ENCODE data around the gene RIMS3.

Gene RIMS3

DNA sequence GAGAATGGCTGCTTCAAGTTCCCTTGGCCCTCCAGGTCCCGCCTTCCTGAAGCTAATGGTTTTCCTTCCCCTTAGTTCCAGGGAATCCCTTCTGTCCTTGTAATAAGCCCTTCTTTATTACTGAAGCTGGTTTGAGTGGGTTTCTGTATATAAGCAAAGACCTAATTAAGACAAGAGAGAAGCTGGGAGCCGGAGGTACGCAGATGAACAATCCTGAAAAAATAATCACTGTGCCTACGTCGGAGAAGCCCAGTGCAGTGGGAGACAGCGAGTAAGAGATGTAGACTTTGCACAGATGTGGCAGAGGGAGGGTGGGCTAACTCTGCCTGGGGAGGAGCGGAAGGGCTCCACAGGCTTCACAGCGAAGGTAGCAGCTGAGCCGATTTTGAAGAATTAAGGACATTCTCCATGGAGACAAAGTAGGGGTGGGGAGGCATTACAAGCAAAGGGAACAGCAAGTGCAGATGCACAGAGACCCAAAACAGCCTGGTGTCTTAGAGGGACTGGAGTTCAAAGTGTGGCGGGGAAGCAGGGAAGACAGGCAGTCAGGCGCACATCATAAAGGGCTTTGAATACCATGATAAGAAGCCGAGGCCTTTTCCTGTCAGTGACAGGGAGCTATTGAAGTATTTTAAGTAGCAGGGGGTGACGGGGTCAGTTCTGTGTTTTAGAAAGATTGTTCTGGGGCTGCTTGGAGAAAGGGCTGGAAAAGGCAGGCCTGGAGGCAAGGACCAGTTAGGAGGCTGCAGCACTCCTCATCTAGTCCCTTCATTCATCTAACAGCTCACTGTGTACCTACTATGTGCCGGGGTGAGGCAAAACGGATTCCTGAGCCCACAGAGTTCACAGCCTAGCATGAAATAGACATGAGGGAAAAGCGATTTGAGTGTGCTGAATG lies 6.5 kb downstream of the RIMS3 start:
- Mint-ChIP-seq H3K4me1 (ENCODE audit: low read depth in 2 of 2) (peaks cover 7 to 17% of the 10 kb centered on the region in 2 donors), H3K9me3 (no peaks in the 10 kb centered on the region), H3K27me3 (peaks cover 0 to 10% of the 10 kb centered on the region in 2 donors), H3K4me3 (no peak overlapping the region), H3K27ac (no peak overlapping the region), H3K36me3 (ENCODE audit: insufficient read depth) (peaks cover 6% of the 10 kb centered on the region)
- DNase-seq = no peak
- ATAC-seq (replicated peaks) = no peak

DNA sequence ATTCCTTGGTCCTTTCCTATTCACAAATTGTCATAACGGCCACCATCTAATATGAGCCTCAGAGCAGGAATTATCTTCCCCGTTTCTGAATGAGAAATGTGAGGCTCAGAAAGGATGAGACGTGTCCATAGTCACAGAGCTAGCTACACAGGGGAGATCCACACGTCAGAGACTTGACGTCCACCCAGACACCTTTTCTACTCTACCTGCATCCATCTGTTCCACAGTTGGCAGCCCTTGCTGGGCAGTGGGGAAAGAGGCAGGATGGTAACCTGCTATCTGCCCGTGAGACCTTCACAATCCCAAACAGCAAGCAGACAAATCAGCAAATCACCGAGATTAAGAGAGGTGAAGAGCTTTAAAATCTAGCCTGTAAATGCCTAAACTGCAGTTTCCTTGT lies 8.4 kb downstream of the RIMS3 start:
- no peak overlapping the region for H3K4me3 Mint-ChIP-seq
- H3K4me1 Mint-ChIP-seq (ENCODE audit: low read depth in 2 of 2) = peaks cover 0 to 7% of the 10 kb centered on the region in 2 donors
- H3K27me3 Mint-ChIP-seq = peaks cover 0 to 10% of the 10 kb centered on the region in 2 donors
- ATAC-seq (replicated peaks) (no peak), DNase-seq (no peak)
- H3K9me3 Mint-ChIP-seq = no peaks in the 10 kb centered on the region
- H3K36me3 Mint-ChIP-seq (ENCODE audit: insufficient read depth) = peaks cover 6% of the 10 kb centered on the region
- no peak overlapping the region for H3K27ac Mint-ChIP-seq

- peaks cover 0 to 14% of the 10 kb centered on the region in 2 donors for H3K4me1 Mint-ChIP-seq (ENCODE audit: low read depth in 2 of 2)
These were observed 11.5 kb downstream of the RIMS3 start for GRCh38 chr1:40653851-40654537.

GRCh38 chr1:40652979-40653378 lies 12.5 kb downstream of the RIMS3 start:
- H3K27ac Mint-ChIP-seq = no peak overlapping the region
- H3K9me3 Mint-ChIP-seq = no peaks in the 10 kb centered on the region
- H3K27me3 Mint-ChIP-seq = peaks cover 0 to 23% of the 10 kb centered on the region in 2 donors
- DNase-seq (no peak), ATAC-seq (replicated peaks) (no peak)
- H3K4me3 Mint-ChIP-seq = no peak overlapping the region
- H3K4me1 Mint-ChIP-seq (ENCODE audit: low read depth in 2 of 2) = peaks cover 0 to 18% of the 10 kb centered on the region in 2 donors
- peaks cover 4% of the 10 kb centered on the region for H3K36me3 Mint-ChIP-seq (ENCODE audit: insufficient read depth)

More at GRCh38 chr1:40653851-40654537, 11.5 kb downstream of the RIMS3 start:
- H3K36me3 Mint-ChIP-seq (ENCODE audit: insufficient read depth) = peaks cover 4% of the 10 kb centered on the region
- no peak for DNase-seq
- H3K9me3 Mint-ChIP-seq = no peaks in the 10 kb centered on the region
- no peak for ATAC-seq (replicated peaks)
- peaks cover 0 to 17% of the 10 kb centered on the region in 2 donors for H3K27me3 Mint-ChIP-seq
- H3K4me3 Mint-ChIP-seq = no peak overlapping the region
- no peak overlapping the region for H3K27ac Mint-ChIP-seq

GRCh38 chr1:40652468-40652867 lies 13.0 kb downstream of the RIMS3 start:
- no peak overlapping the region for H3K27ac Mint-ChIP-seq
- peaks cover 0 to 27% of the 10 kb centered on the region in 2 donors for H3K27me3 Mint-ChIP-seq
- H3K9me3 Mint-ChIP-seq = no peaks in the 10 kb centered on the region
- peaks cover 0 to 18% of the 10 kb centered on the region in 2 donors for H3K4me1 Mint-ChIP-seq (ENCODE audit: low read depth in 2 of 2)
- no peak overlapping the region for H3K4me3 Mint-ChIP-seq
- ATAC-seq (replicated peaks) (no peak), DNase-seq (no peak)
- H3K36me3 Mint-ChIP-seq (ENCODE audit: insufficient read depth) = peaks cover 4% of the 10 kb centered on the region

DNA sequence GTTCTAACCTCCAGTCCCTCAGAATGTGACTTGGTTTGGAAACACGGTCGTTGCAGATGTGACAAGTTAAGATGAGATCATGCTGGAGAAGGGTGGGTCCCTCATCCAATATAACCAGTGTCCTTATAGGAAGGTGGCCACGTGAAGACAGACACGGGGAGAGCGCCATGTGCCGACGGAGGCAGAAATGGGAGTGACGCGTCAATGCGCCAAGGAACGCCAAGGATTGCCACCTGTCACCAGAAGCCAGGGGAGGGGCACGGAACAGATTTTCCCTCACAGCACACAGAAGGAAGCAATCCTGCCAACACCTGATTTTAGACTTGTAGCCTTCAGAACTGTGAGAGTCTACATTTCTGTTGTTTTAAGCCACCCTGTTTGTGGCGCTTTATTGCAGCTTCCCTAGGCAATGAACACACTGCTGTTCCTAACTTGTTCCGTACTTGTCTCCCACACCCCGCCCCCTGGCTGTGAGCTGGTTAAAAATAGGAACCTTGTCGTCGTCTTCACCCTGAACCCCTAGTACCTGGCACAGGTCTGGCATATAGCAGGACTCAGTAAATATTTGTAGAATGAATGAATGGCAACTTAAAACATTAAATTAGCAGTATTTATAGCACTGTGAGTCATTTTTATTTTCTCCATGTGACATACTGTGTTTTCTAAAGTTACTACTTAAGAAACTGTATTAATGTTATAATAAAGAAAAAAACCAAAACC lies 14.2 kb downstream of the RIMS3 start:
- DNase-seq (no peak), ATAC-seq (replicated peaks) (no peak)
- H3K27me3 Mint-ChIP-seq = peaks cover 0 to 27% of the 10 kb centered on the region in 2 donors
- no peak overlapping the region for H3K4me3 Mint-ChIP-seq
- no peaks in the 10 kb centered on the region for H3K9me3 Mint-ChIP-seq
- no peak overlapping the region for H3K27ac Mint-ChIP-seq
- H3K4me1 Mint-ChIP-seq (ENCODE audit: low read depth in 2 of 2) = peaks cover 0 to 18% of the 10 kb centered on the region in 2 donors
- no peaks in the 10 kb centered on the region for H3K36me3 Mint-ChIP-seq (ENCODE audit: insufficient read depth)

GRCh38 chr1:40650075-40650474 lies 15.4 kb downstream of the RIMS3 start:
- Mint-ChIP-seq H3K4me3 (no peak overlapping the region), H3K27ac (no peak overlapping the region), H3K36me3 (ENCODE audit: insufficient read depth) (no peaks in the 10 kb centered on the region), H3K9me3 (no peaks in the 10 kb centered on the region), H3K4me1 (ENCODE audit: low read depth in 2 of 2) (peaks cover 0 to 18% of the 10 kb centered on the region in 2 donors), H3K27me3 (peaks cover 0 to 27% of the 10 kb centered on the region in 2 donors)
- DNase-seq (no peak), ATAC-seq (replicated peaks) (peak; percentile 40)

DNA sequence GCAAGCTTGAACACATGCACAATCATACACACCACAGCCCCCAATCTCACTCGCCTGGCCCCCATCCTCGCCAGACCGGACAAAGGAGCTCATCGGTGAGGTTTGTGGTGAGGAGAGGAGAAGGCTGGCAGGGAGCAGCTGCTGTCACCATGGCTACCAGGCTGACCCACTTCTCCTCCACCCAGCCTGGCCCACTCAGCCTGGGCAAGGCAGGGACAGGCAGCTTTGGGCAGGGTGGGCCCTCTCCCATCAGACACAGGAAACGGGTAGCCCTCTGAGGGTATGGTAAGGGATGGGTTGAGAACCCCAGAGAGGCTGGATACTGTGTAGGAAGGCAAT lies 15.9 kb downstream of the RIMS3 start:
- Mint-ChIP-seq H3K27ac (no peak overlapping the region), H3K4me3 (peak overlapping the region in 1 of 2 donors; percentile 11), H3K27me3 (peaks cover 0 to 22% of the 10 kb centered on the region in 2 donors), H3K4me1 (ENCODE audit: low read depth in 2 of 2) (peaks cover 0 to 15% of the 10 kb centered on the region in 2 donors), H3K36me3 (ENCODE audit: insufficient read depth) (no peaks in the 10 kb centered on the region), H3K9me3 (no peaks in the 10 kb centered on the region)
- DNase-seq (no peak), ATAC-seq (replicated peaks) (peak; percentile 51)

- peaks cover 0 to 11% of the 10 kb centered on the region in 2 donors for H3K4me1 Mint-ChIP-seq (ENCODE audit: low read depth in 2 of 2)
- peaks cover 0 to 17% of the 10 kb centered on the region in 2 donors for H3K27me3 Mint-ChIP-seq
- H3K9me3 Mint-ChIP-seq = no peaks in the 10 kb centered on the region
- H3K27ac Mint-ChIP-seq = no peak overlapping the region
- DNase-seq (no peak), ATAC-seq (replicated peaks) (no peak)
- peaks cover under 1% of the 10 kb centered on the region for H3K36me3 Mint-ChIP-seq (ENCODE audit: insufficient read depth)
- H3K4me3 Mint-ChIP-seq = peak overlapping the region in 1 of 2 donors; percentile 11
These were observed 16.4 kb downstream of the RIMS3 start for GRCh38 chr1:40648928-40649591.

DNA sequence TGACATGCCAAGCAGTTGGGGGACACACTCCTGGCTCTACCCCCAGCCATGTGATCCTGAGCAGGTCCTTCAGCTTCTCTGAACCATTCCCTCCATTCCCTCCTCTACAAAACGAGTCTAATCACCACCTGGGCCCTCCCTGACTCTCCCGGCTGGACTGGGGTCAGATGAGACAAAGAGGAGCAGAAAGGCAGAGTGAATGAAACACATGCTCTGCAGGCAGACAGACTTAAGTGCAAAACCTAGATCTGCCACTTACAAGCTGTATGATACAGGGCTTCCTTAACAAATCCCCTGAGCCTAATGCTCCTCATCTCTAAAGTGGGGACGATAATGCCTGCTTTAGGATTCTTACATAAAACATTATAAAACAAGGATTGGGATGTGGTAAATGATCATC lies 17.3 kb downstream of the RIMS3 start:
- no peak for DNase-seq
- Mint-ChIP-seq H3K27me3 (peaks cover 0 to 17% of the 10 kb centered on the region in 2 donors), H3K4me1 (ENCODE audit: low read depth in 2 of 2) (peaks cover 0 to 11% of the 10 kb centered on the region in 2 donors), H3K27ac (no peak overlapping the region), H3K36me3 (ENCODE audit: insufficient read depth) (peaks cover 3% of the 10 kb centered on the region), H3K4me3 (no peak overlapping the region), H3K9me3 (no peaks in the 10 kb centered on the region)
- ATAC-seq (replicated peaks) = no peak

GRCh38 chr1:40646315-40646714 lies 19.2 kb downstream of the RIMS3 start:
- ATAC-seq (replicated peaks) (no peak), DNase-seq (no peak)
- H3K4me1 Mint-ChIP-seq (ENCODE audit: low read depth in 2 of 2) = peaks cover 0 to 11% of the 10 kb centered on the region in 2 donors

GRCh38 chr1:40645118-40645680 lies 20.3 kb downstream of the RIMS3 start:
- no peak for DNase-seq
- Mint-ChIP-seq H3K9me3 (no peaks in the 10 kb centered on the region), H3K27ac (peak overlapping the region in 1 of 2 donors; percentile 75), H3K4me1 (ENCODE audit: low read depth in 2 of 2) (peaks cover 4 to 11% of the 10 kb centered on the region in 2 donors), H3K4me3 (no peak overlapping the region), H3K36me3 (ENCODE audit: insufficient read depth) (peaks cover 3% of the 10 kb centered on the region), H3K27me3 (peaks cover 0 to 17% of the 10 kb centered on the region in 2 donors)
- ATAC-seq (replicated peaks) = no peak

More at GRCh38 chr1:40646315-40646714, 19.2 kb downstream of the RIMS3 start:
- no peak overlapping the region for H3K4me3 Mint-ChIP-seq
- peaks cover 0 to 17% of the 10 kb centered on the region in 2 donors for H3K27me3 Mint-ChIP-seq
- H3K27ac Mint-ChIP-seq = no peak overlapping the region
- H3K9me3 Mint-ChIP-seq = no peaks in the 10 kb centered on the region
- H3K36me3 Mint-ChIP-seq (ENCODE audit: insufficient read depth) = peaks cover 3% of the 10 kb centered on the region

Measured in effector memory CD8-positive, alpha-beta T cell (primary cell).